OCI-LY7 (cell line): Measurements from ENCODE around the gene SRP9.

Experiments
- EZH2phosphoT487 ChIP-seq: fragments of 200-600 bp; sonication (generic); IDR thresholded peaks from 2 replicates; pipeline ENCODE4 v1.6.1; 2018; ENCODE audit warnings: low read depth, borderline replicate concordance, mild to moderate bottlenecking, mixed run types, antibody characterized with exemption, low read length, moderate library complexity, mixed read lengths
- TF ChIP-seq, protein P1 (sequence below): fragments of 200-600 bp; sonication (generic); conservative IDR thresholded peaks from 2 replicates; pipeline ENCODE4 v1.5.1; 2014; ENCODE audit warnings: mild to moderate bottlenecking, antibody characterized with exemption, low read length, moderate library complexity, mixed read lengths

DNA sequence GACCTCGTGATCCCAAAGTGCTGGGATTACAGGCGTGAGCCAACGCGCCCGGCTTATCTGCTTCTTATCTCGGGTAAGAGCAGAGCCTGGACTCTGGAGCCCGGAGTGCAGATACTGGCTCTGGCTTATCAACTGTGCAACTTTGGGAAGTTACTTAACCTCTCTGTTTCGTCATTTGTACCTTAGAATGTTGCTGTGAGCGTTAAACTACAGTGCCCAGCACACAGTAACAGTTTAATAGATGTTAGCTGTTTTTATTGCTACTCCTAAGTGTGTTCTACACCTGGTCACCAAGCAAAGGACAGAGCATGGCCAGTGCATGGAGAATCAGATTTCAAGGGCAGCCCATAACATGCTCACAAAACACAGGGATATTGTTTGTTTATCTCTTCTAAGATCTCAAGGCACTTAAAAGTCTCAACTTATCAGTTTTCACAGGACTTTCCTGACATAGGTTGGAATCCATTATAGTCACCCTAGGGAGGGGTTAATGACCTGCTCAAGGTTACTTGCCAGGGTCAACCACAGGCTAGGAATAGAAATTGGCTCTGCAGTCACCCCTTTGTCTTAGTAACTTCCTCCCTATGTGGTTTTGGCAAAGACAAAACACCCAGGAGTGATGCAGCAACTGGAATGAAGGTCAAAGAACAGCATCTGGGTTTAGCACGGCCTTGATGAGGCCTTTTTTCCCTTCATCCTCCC is 22.5 kb upstream of the SRP9 start:
- TF ChIP-seq, protein P1, sequence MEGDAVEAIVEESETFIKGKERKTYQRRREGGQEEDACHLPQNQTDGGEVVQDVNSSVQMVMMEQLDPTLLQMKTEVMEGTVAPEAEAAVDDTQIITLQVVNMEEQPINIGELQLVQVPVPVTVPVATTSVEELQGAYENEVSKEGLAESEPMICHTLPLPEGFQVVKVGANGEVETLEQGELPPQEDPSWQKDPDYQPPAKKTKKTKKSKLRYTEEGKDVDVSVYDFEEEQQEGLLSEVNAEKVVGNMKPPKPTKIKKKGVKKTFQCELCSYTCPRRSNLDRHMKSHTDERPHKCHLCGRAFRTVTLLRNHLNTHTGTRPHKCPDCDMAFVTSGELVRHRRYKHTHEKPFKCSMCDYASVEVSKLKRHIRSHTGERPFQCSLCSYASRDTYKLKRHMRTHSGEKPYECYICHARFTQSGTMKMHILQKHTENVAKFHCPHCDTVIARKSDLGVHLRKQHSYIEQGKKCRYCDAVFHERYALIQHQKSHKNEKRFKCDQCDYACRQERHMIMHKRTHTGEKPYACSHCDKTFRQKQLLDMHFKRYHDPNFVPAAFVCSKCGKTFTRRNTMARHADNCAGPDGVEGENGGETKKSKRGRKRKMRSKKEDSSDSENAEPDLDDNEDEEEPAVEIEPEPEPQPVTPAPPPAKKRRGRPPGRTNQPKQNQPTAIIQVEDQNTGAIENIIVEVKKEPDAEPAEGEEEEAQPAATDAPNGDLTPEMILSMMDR, result no peak
- no peak for TF ChIP-seq EZH2phosphoT487
